H9 (cell line): ENCODE results near the gene KRTAP10-12. TPM values are rescaled to one million over a fixed set of nuclear protein-coding genes. Genes with fewer than 3 reads are reported as not detected.

Experiments
- DNase-seq: peaks from one replicate; pipeline ENCODE4 v3.0.0-alpha.2; 2017
- H2AFZ ChIP-seq: one replicate; pipeline ENCODE4 v1.6.1; 2013; ENCODE audit warnings: mild to moderate bottlenecking, low read length, control low read depth, moderate library complexity
- H2AK5ac ChIP-seq: 2 replicates; pipeline ENCODE4 v1.6.1; 2013; ENCODE audit warnings: low read length, control low read depth, mixed read lengths; ENCODE audit not compliant: insufficient read length
- H2BK120ac ChIP-seq: one replicate; pipeline ENCODE4 v1.6.1; 2013; ENCODE audit warnings: low read depth, mild to moderate bottlenecking, low read length, control low read depth, inconsistent platforms; ENCODE audit not compliant: poor library complexity, severe bottlenecking
- H2BK12ac ChIP-seq: 2 replicates; pipeline ENCODE4 v1.6.1; 2013; ENCODE audit warnings: low read length, control low read depth, mixed read lengths, low read depth; ENCODE audit not compliant: insufficient read length
- H2BK15ac ChIP-seq: 2 replicates; pipeline ENCODE4 v1.6.1; 2013; ENCODE audit warnings: low read depth, low read length, control low read depth
- H2BK20ac ChIP-seq: one replicate; pipeline ENCODE4 v1.6.1; 2013; ENCODE audit warnings: low read depth, mild to moderate bottlenecking, low read length, control low read depth, inconsistent platforms; ENCODE audit not compliant: poor library complexity, severe bottlenecking
- H2BK5ac ChIP-seq: 2 replicates; pipeline ENCODE4 v1.6.1; 2013; ENCODE audit warnings: low read length, control low read depth, mixed read lengths; ENCODE audit not compliant: insufficient read length
- H3K14ac ChIP-seq: 2 replicates; pipeline ENCODE4 v1.6.1; 2013; ENCODE audit warnings: low read length, control low read depth; ENCODE audit not compliant: insufficient read depth
- H3K18ac ChIP-seq: 2 replicates; pipeline ENCODE4 v1.6.1; 2013; ENCODE audit warnings: low read depth, mild to moderate bottlenecking, mixed read lengths, low read length, control low read depth; ENCODE audit not compliant: insufficient read length
- H3K23ac ChIP-seq: 2 replicates; pipeline ENCODE4 v1.6.1; 2013; ENCODE audit warnings: low read length, control low read depth, mixed read lengths, low read depth; ENCODE audit not compliant: insufficient read length
- H3K23me2 ChIP-seq: 2 replicates; pipeline ENCODE4 v1.6.1; 2013; ENCODE audit warnings: low read depth, mild to moderate bottlenecking, mixed read lengths, low read length, control low read depth; ENCODE audit not compliant: insufficient read length, poor library complexity, severe bottlenecking
- H3K27ac ChIP-seq: 2 replicates; pipeline ENCODE4 v1.5.1; 2013; ENCODE audit warnings: low read length, control low read depth, mixed read lengths, low read depth; ENCODE audit not compliant: insufficient read length
- H3K27me3 ChIP-seq: 2 replicates; pipeline ENCODE4 v1.6.1; 2013; ENCODE audit warnings: low read length, control low read depth, inconsistent platforms; ENCODE audit not compliant: insufficient read depth
- H3K4ac ChIP-seq: 2 replicates; pipeline ENCODE4 v1.6.1; 2013; ENCODE audit warnings: low read depth, mild to moderate bottlenecking, control low read depth, inconsistent platforms, low read length, moderate library complexity
- H3K4me1 ChIP-seq: 2 replicates; pipeline ENCODE4 v1.6.1; 2013; ENCODE audit warnings: low read length, control low read depth, inconsistent platforms; ENCODE audit not compliant: insufficient read depth
- H3K4me2 ChIP-seq: 2 replicates; pipeline ENCODE4 v1.6.1; 2013; ENCODE audit warnings: low read length, control low read depth, mixed read lengths; ENCODE audit not compliant: insufficient read length, insufficient read depth
- H3K56ac ChIP-seq: 2 replicates; pipeline ENCODE4 v1.6.1; 2013; ENCODE audit warnings: low read depth, mild to moderate bottlenecking, mixed read lengths, low read length, control low read depth; ENCODE audit not compliant: insufficient read length
- H3K79me1 ChIP-seq: 2 replicates; pipeline ENCODE4 v1.6.1; 2013; ENCODE audit warnings: low read depth, mild to moderate bottlenecking, moderate library complexity, low read length, control low read depth, inconsistent platforms; ENCODE audit not compliant: insufficient read depth, poor library complexity, severe bottlenecking
- H3K79me2 ChIP-seq: 2 replicates; pipeline ENCODE4 v1.6.1; 2013; ENCODE audit warnings: low read length, control low read depth, inconsistent platforms; ENCODE audit not compliant: insufficient read depth
- H3K9ac ChIP-seq: 2 replicates; pipeline ENCODE4 v1.6.1; 2013; ENCODE audit warnings: low read length, control low read depth, mixed read lengths; ENCODE audit not compliant: insufficient read length; ENCODE audit errors: extremely low read depth
- H3K9me3 ChIP-seq: one replicate; pipeline ENCODE4 v1.6.1; 2013; ENCODE audit warnings: low read depth, low read length, inconsistent platforms; ENCODE audit not compliant: control insufficient read depth
- H3T11ph ChIP-seq: one replicate; pipeline ENCODE4 v1.6.1; 2013; ENCODE audit warnings: mild to moderate bottlenecking, low read length, control low read depth, inconsistent platforms
- H4K20me1 ChIP-seq: one replicate; pipeline ENCODE4 v1.6.1; 2013; ENCODE audit not compliant: control insufficient read depth, insufficient read length, insufficient read depth
- H4K5ac ChIP-seq: 2 replicates; pipeline ENCODE4 v1.6.1; 2013; ENCODE audit warnings: low read depth, mild to moderate bottlenecking, mixed read lengths, low read length, control low read depth; ENCODE audit not compliant: insufficient read length
- H4K8ac ChIP-seq: replicated peaks from 2 replicates; pipeline ENCODE4 v1.6.1; 2013; ENCODE audit warnings: low read length, control low read depth, mixed read lengths, low read depth; ENCODE audit not compliant: insufficient read length
- H4K91ac ChIP-seq: 2 replicates; pipeline ENCODE4 v1.6.1; 2013; ENCODE audit warnings: low read depth, mild to moderate bottlenecking, moderate library complexity, mixed read lengths, low read length, control low read depth; ENCODE audit not compliant: insufficient read length
- H3K27ac Mint-ChIP-seq, 3 experiments: 2 replicates in 2 of 3; 3 replicates in 1 of 3; pipeline ENCODE4 v1.8.0; 2020 to 2021; ENCODE audit warnings: mixed read lengths in 3 of 3, mild to moderate bottlenecking in 1 of 3, moderate library complexity in 1 of 3
- H3K27me3 Mint-ChIP-seq: 2 replicates; pipeline ENCODE4 v1.8.0; 2021; ENCODE audit warnings: low read depth, mild to moderate bottlenecking, moderate library complexity, mixed read lengths
- H3K36me3 Mint-ChIP-seq, 3 experiments: 2 replicates in 2 of 3; 3 replicates in 1 of 3; pipeline ENCODE4 v1.8.0; 2020 to 2021; ENCODE audit warnings: low read depth in 3 of 3, mixed read lengths in 3 of 3; ENCODE audit not compliant: insufficient read depth in 1 of 3
- H3K4me1 Mint-ChIP-seq, 2 experiments: 2 replicates each; pipeline ENCODE4 v1.8.0; 2020; ENCODE audit warnings: mixed read lengths in 2 of 2
- H3K4me3 Mint-ChIP-seq, 2 experiments: 2 replicates in 1 of 2; 3 replicates in 1 of 2; pipeline ENCODE4 v1.8.0; 2020 to 2021; ENCODE audit warnings: mild to moderate bottlenecking in 2 of 2, mixed read lengths in 2 of 2, moderate library complexity in 1 of 2
- H3K9me3 Mint-ChIP-seq, 2 experiments: 2 replicates in 1 of 2; 3 replicates in 1 of 2; pipeline ENCODE4 v1.8.0; 2020; ENCODE audit warnings: mild to moderate bottlenecking in 2 of 2, mixed read lengths in 2 of 2, moderate library complexity in 1 of 2
- CTCF ChIP-seq: fragments of 200-600 bp; sonication (generic); conservative IDR thresholded peaks from 3 replicates; pipeline ENCODE4 v1.8.0; 2021; ENCODE audit warnings: antibody characterized with exemption, mild to moderate bottlenecking
- WGBS: extraction: QIAGEN DNeasy Blood & Tissue Kit; methylation state at CpG from one replicate; pipeline ENCODE4 v1.1.7; 2013; ENCODE audit warnings: missing lambda C conversion rate, low lambda C conversion rate, mixed read lengths; ENCODE audit not compliant: insufficient read length; ENCODE audit errors: extremely low coverage; 5-methylcytosine and 5-hydroxymethylcytosine counted together
- total RNA-seq: library from RNA; stranded (reverse); gene quantifications from 2 replicates; pipeline ENCODE4 v1.2.1, GENCODE V29; 2021

Gene KRTAP10-12
- total RNA-seq, 1 experiment from 2014 or later = not detected

GRCh38 chr21:44726826-44727225, 29.9 kb downstream of the KRTAP10-12 start:
- no peak overlapping the region for H2AFZ ChIP-seq
- no peak overlapping the region for H2BK20ac ChIP-seq
- H3K56ac ChIP-seq = no peak overlapping the region
- H3K27ac ChIP-seq = no peak overlapping the region
- no peak overlapping the region for H3K9ac ChIP-seq
- H2AK5ac ChIP-seq = no peak overlapping the region
- no peak overlapping the region for H2BK120ac ChIP-seq
- no peak overlapping the region for H4K8ac ChIP-seq
- no peak overlapping the region for H4K91ac ChIP-seq
- H3K4me2 ChIP-seq = no peak overlapping the region
- no peaks in the 10 kb centered on the region; the same call in 1 of the 2 replicates for H3K27me3 ChIP-seq
- H3K79me1 ChIP-seq = no peaks in the 10 kb centered on the region
- H3K14ac ChIP-seq = no peak overlapping the region; the same call in 1 of the 2 replicates
- no peak for TF ChIP-seq CTCF
- H3K79me2 ChIP-seq = no peaks in the 10 kb centered on the region
- no peak overlapping the region for H2BK12ac ChIP-seq
- H4K20me1 ChIP-seq = no peaks in the 10 kb centered on the region
- Mint-ChIP-seq H3K36me3 (peaks cover 0 to 10% (median 0%) of the 10 kb centered on the region in 3 experiments; a peak in 1 of 7 replicates), H3K4me3 (no peak overlapping the region), H3K27ac (no peak overlapping the region), H3K9me3 (no peaks in the 10 kb centered on the region; a peak in 1 of 5 replicates), H3K27me3 (peaks cover 30% of the 10 kb centered on the region), H3K4me1 (peaks cover 21 to 28% of the 10 kb centered on the region in 2 experiments)
- no CpG with 5 or more reads among the region's 6 CpGs for WGBS
- H3K4ac ChIP-seq = no peak overlapping the region
- DNase-seq = peak; percentile 18
- no peak overlapping the region for H3T11ph ChIP-seq
- no peaks in the 10 kb centered on the region for H3K9me3 ChIP-seq
- no peak overlapping the region for H2BK15ac ChIP-seq
- peaks cover 3% of the 10 kb centered on the region for H3K23me2 ChIP-seq
- H3K23ac ChIP-seq = no peak overlapping the region
- H3K4me1 ChIP-seq = no peaks in the 10 kb centered on the region
- H3K18ac ChIP-seq = no peak overlapping the region
- no peak overlapping the region for H2BK5ac ChIP-seq
- no peak overlapping the region for H4K5ac ChIP-seq
